H1 (cell line): Measurements from ENCODE around the gene NAA38. TPM values are rescaled to one million over a fixed set of nuclear protein-coding genes. Genes with fewer than 3 reads are reported as not detected.

Experiments used
- CBX8 ChIP-seq: fragments of 300-800, 300-1000 bp; sonication (generic); IDR thresholded peaks from 2 replicates; pipeline ENCODE4 v1.7.1; 2016; ENCODE audit warnings: low read depth, low read length, borderline replicate concordance
- CEBPB ChIP-seq: IDR thresholded peaks from 2 replicates; pipeline ENCODE4 v1.6.1; 2012; ENCODE audit warnings: low read depth, low read length
- CREB1 ChIP-seq: IDR thresholded peaks from 2 replicates; pipeline ENCODE4 v1.6.1; 2012; ENCODE audit warnings: inconsistent platforms
- EGR1 ChIP-seq: IDR thresholded peaks from 2 replicates; pipeline ENCODE4 v1.6.1; 2011; ENCODE audit warnings: low read depth, low read length, borderline replicate concordance
- JUND ChIP-seq: IDR thresholded peaks from 2 replicates; pipeline ENCODE4 v1.6.1; 2011; ENCODE audit warnings: mild to moderate bottlenecking, improper control_type of control experiment, low read length
- KDM5A ChIP-seq: fragments of 200-600 bp; IDR thresholded peaks from 2 replicates; pipeline ENCODE4 v1.7.1; 2012; ENCODE audit warnings: mild to moderate bottlenecking, low read length, inconsistent platforms, mixed read lengths
- MAFK ChIP-seq: IDR thresholded peaks from 2 replicates; pipeline ENCODE4 v1.6.1; 2012; ENCODE audit warnings: low read depth, mild to moderate bottlenecking, improper control_type of control experiment, low read length
- SIN3A ChIP-seq, 2 experiments: IDR thresholded peaks in 1 of 2; conservative IDR thresholded peaks in 1 of 2; 2 replicates each; pipeline ENCODE4 v1.6.1; 2011 to 2012; ENCODE audit warnings: low read length in 2 of 2, improper control_type of control experiment in 1 of 2, low read depth in 1 of 2, mild to moderate bottlenecking in 1 of 2
- SIRT6 ChIP-seq: IDR thresholded peaks from one replicate; pipeline ENCODE4 v1.7.1; 2012; ENCODE audit warnings: low read length, inconsistent platforms
- polyA plus RNA-seq, 7 experiments: library from polyadenylated mRNA; depleted of rRNA in 3 of 7; stranded (reverse) in 5 of 7; unstranded in 2 of 7; fragments of >200 nt in 5 of 7; fragments of 200-250 nt in 2 of 7; gene quantifications; 1 replicate in 5 of 7; 2 replicates in 1 of 7; 4 replicates in 1 of 7; pipeline versions ENCODE4 v1.2.1 to v1.2.3, GENCODE V29; 2011 to 2013; ENCODE audit warnings: missing spikeins in 2 of 7, mixed read lengths in 2 of 7
- total RNA-seq: library from RNA; stranded (reverse); fragmentation: NEBNext Ultra II Directional; extraction: Animal tissue kit (Norgen Biotek cat#: 25700); gene quantifications from 2 replicates; pipeline ENCODE4 v1.2.1, GENCODE V29; 2021

NAA38 gene
- total and polyA plus RNA-seq, 2 of the 8 experiments (the other 6 are each of a cell fraction or from before 2014, with no cell fraction given) = 30.2 to 109 TPM

DNA sequence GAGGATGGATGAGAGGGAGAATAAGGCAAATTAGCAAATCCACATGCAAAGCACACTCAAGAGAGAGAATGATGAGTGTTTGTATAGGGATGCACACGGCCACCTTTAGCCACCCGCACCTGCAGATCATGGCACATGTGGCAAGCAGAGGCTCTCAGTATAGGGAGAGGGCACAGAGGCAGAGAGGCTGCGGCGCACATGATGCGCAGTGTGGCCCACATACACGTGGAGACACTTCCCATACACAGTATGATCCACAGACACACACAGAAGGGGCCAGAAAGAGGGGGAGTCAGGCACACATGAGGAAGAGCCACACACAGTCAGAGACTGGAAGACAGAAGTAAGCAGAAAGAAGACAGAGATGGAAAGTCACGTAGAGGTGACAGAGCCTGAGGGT, 24.7 kb upstream of the NAA38 start (continued):
- TF ChIP-seq CREB1 (no peak), CEBPB (no peak), CBX8 (no peak), JUND (no peak), SIRT6 (no peak), KDM5A (no peak), MAFK (no peak), SIN3A (conservative IDR thresholded peaks at IDR 0.05 in 1 of 2, IDR thresholded peaks at IDR 0.05 in 1 of 2; ENCODE audit: low read depth in 1 of 2, low read length in 2 of 2) (no peak), EGR1 (no peak)
- TF ChIP-seq, all 59 proteins: peak for 0
